Measurements from ENCODE around the gene CSRNP3.

CSRNP3 gene

DNA sequence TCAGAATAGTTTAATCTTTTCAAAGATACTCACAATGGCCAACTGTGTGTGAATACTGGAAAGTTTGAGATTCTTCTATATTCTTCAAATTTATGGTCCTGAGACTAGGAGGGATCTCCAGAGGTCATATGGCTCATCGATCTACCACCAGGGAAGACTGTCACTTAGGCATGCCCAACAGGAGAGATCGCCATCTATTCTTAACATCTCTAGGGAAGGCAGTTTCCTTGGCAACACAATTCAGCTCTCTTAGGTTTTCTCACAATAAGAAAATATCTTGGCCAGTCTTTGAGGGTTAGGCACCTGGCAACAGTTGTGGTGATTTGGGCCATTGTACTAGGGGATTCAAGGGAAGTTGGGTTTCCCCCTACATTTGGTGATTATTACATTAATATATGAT is 217.3 kb downstream of the CSRNP3 start:
- no peak for DNase-seq (ENCODE audit: low read depth)

DNA sequence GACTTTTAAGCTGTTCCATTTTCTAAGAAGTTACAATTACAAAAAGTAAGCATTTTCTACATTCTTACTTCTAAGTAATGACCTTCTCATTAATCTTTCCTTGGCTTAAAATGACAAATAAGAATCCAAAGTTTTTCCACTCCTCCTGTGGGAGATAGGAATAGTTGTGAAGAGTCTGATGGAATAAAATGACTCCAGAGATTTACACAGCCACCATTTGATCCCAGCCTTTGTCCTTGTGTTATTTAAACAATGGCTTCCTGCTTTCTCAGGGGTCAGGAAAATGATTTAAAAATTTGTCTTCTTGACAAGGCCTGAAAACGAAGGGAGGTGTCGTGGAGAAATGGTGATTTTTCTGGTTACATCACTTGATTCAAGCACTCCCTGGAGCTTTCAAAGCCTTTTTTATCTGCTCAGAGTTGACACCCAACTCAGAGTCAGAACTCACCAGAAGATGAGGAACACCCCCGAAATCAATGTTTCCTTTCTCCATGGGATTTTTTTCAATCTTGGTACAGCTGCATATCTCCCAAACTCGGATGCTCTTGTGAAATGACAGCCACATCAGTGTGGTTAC is 218.0 kb downstream of the CSRNP3 start:
- DNase-seq (ENCODE audit: low read depth), result no peak

DNA sequence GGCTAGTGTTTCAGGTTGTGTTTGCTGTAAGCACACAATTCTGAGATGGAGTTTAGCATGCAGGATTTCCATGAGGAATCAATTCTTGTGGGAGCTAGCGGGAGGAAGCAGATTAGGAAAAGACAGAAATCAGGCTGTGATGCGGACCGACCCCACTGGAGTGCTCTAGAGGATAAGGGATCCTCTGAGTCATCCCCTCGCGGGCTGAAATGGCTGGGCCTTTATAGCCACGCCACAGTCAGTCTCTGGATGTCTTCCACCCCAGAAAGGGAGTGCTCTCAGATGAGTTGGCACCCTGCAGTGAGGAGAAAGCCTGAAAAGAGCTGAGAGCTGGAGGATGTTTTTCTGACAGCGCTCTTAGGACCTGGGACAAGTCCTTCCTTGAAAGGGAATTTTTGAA is 222.1 kb downstream of the CSRNP3 start:
- peak; percentile 60 for DNase-seq (ENCODE audit: low read depth)

DNA sequence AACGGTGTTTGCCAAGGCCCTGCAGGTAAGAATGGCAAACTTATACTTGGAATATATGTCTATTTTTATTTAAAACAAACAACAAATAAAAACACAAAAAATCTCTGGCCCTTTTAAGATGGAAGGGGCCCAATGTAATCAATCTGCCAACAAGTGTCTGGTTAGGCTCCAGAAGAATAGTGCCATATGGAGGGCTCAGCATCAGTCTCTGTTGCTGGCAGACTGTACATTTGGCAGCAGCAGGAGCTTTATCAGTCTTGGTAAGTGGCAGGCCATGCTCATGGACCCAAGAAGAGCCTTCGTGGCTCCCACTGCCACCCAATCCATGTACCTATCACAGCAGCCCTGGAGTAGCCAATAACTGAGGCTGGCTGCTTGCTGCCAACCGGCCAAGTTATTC is 223.4 kb downstream of the CSRNP3 start:
- no peak for DNase-seq (ENCODE audit: low read depth)

DNA sequence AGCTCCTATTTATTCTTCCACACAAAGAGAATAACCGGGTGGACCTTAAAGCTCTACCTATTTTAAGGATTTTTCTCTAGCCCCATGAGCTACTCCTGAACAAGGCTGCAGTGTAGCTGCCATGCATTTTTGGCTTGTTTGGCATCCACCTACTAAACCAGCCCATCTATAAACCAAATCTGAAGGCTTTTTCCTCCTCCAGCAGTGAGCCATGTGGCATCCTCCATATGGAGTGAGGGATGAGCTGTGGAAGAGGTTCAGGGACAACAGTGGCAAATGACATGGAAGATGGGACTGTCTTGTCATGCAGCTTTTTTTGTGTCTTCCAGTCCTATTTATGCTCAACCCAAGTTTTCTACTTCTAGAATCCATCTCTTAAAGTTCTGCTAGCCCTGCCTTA is 224.3 kb downstream of the CSRNP3 start:
- no peak for DNase-seq (ENCODE audit: low read depth)

DNA sequence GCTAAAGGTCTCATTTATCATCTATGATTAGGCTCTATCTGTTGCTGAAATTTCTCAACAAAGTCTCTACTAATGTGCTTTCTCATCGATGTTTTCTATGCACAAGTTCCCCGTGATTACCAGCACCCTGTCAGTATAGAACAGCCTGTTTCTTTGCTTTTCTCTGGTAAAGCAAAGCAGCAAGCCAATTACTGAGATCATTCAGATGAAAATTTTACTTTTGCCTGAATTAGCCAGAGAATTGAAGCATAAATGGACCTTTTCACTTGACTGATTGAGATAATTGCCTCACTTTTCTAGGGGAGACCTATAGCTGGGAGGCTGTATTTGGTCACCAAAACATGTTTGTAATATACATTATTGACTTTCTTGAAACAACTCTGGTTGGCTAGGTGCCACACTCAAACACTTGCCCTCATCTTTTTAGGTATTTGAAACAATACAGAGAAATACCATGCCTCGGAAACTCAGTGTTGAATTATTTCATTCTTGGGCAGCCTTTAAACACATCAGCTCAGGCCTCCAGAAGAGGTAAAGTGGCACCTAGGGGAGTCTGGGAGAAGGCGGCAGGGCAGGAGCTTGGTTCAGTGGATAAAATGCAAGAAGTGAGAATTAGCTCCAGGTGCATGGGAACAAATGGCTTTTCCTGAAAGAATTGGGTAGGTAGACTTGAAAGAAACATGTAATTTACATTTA is 228.4 kb downstream of the CSRNP3 start:
- DNase-seq (ENCODE audit: low read depth), result no peak

DNA sequence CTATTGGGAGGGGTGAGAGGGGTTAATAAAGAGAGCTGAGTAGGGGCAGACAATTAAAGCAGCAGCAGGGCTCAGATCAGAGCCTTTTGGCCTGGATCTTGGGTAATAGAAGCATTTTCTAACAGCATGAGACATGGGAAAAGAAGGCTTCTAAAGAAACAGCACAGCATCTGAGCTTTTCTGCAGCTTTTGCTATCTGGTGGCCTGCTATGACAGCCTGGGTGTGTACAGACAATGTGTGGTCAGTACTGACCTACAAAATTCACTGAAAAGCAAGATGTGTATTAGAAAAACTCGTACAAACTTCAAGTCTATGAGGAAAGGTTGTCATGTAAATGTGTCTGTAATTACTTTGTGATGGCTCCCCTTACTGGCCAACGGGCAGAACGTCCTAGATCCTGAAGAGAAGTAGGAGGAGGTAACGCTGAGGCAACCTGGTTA is 229.0 kb downstream of the CSRNP3 start:
- peak; percentile 44 for DNase-seq (ENCODE audit: low read depth)

DNA sequence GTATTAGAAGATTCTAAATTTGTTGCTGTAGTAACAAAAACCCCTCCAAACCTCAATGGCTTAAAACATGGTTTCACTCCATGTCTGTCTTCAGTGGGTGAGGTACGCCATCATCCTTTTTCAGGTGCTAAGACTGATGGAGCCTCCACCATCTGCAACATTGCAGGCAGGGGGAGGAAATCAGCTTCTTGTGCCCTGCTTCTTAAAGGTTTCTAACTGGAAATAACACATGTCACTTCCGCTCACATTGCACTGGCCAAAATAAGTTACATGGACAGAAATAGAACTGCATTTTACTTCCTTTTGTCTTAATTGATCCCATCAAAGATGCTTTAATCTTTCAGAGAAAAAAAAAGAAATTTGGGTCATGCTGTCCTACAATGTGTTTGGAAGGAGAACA is 230.4 kb downstream of the CSRNP3 start:
- no peak for DNase-seq (ENCODE audit: low read depth)

DNA sequence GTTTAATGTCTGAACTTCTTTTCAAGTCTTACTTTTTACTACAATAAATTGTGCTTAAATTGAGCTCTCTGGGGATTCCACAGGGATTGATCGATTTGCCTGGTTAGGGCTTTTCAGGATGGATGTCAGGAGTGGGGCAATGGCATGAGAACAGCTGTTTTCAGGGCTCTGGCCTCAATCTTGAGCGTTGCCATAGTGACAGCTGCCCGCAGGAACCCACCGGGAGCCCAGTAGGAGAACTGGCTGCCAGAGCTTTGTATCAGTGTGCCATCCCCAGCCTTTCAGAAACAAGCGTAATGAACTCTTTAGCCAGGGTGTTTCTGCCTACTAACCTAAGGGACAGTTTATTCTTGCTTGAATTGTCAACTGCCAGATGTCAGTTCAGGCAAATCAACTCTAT is 231.0 kb downstream of the CSRNP3 start:
- no peak for DNase-seq (ENCODE audit: low read depth)

DNA sequence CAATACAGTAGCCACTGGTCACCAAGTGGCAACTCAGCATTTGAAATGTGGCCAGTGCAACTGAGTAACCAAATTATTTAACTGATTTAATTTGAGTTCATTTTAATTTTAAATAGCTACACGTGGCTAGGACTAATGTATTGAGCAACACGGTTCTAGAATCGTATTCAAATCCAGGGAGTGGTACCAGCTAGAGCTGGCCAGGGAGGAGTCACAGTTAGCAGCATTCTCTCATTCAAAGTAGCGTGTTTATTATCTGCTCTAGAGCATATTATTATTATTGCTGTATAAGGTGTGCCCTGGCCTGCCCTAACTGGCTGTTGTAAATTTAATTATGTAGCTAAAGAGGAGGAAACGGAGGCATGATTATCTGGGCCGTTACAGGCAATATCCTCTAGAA is 231.6 kb downstream of the CSRNP3 start:
- no peak for DNase-seq (ENCODE audit: low read depth)

DNA sequence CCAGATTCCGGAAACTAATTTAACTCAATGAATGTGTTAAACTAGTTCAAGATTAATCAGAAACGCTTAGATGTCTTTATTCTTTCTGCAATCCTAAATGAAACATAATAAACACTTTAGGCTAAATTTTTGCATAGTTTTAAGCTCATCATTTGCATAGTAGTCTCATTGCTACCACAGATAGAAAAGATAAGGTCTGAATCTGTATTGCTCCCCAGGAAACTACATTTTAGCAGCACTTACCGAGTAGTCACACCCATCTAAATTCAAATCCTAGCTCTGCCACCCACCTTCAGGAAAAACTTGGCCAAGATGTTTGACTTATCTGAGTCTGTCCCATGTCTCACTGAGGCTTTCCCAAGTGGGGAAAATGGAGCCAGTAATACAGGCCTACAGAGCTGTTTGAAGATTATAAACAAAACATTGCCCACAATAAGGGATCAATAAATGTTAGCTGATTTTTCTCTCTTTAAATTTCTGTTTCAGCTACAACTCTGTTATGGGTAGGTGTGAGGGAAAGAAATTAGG is 237.5 kb downstream of the CSRNP3 start:
- DNase-seq (ENCODE audit: low read depth), result no peak

DNA sequence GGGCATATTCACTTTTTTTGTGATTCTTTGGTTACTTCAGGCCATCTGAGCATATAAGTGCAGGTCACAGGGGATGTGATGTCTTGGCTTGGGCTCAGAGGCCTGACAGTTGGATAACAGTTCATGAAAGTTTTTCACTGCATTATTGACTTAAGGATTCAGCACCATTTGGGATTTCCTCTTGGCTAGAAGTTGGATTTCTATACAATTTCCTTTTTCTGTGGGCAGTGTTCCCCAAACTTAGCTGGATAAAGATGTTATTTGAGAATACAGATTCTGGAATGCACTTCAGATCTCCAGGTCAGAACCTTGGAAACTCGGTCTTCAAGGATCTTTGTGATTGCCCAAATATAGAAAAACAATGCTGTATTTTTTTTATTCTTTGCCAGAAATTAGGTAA is 246.6 kb downstream of the CSRNP3 start:
- no peak for DNase-seq (ENCODE audit: low read depth)

DNA sequence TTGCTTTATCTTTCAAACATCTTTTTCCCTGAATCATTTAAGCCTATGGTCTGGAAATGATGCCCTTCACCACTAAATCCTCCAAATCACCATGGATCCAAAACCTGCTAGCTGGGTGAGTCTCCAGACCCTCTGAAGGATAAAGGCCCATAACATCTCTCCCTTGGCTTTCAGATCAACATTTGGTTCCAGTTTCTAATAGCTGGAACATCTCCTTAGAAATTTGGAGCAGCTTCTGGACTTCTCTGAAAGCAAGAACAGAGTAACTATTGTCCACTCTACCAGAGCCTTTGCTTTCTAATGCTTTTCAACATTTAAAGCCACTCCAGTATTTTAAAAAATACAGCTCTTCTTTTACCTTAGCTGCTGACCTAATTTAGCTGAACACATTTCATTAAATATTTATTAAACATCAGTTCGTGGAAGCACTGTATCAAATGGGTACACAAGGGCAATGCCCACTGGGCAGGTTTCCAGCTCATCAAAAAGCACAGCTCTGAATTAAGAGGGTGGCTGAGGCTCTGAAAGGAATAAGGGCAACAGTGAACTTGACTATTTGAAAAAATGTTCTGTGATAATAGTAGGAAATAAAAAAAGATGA is 249.2 kb downstream of the CSRNP3 start:
- no peak for DNase-seq (ENCODE audit: low read depth)

DNA sequence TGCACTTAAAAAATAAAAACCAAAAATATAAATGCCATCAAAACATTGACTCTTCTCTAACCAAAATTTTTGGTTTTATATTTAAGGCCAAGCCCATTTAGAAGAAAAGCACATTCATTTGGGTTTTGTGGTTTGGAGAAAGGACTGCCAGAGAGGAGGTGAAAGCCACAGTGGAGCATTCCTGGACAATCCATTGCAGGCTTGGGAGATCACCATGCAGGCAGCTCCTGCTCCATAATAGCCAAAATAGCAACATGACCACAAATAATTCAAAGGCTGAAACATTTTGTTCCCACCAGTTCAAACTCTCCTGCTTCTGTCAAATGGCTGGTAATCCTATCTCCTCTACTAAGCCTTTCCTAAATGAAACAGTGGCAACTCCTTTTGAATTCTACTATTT is 251.0 kb downstream of the CSRNP3 start:
- DNase-seq (ENCODE audit: low read depth), result peak; percentile 81

DNA sequence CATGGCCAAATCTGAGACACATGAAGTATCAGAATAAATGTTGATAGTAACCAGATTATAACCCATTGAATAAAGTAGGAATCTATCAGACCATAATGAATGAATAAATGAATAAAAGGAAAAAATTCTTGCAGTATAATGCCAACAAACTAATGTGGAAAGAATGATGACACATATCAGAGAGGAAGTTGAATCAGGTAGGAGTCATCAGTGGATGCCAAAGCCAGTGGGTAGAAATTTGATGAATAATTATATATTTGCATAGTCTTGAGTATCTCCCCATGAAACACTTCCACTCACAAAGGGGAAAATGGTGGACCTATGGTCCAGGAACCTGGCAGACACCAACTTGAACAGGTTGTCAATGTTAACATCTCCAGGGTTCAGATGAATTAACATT is 255.9 kb downstream of the CSRNP3 start:
- DNase-seq (ENCODE audit: low read depth), result peak; percentile 74

All from stromal cell of bone marrow (primary cell).